ENCODE measurements around the gene DCUN1D5. TPM values are rescaled to one million over a fixed set of nuclear protein-coding genes. Genes with fewer than 3 reads are reported as not detected.
A peak's percentile ranks its signal among the peaks of the same experiment; 100 is the strongest.

Gene DCUN1D5
- total and polyA plus RNA-seq, 2 of the 13 experiments (the other 11 are each of a cell fraction or from before 2014, with no cell fraction given): 32.9 to 46.7 TPM

GRCh38 chr11:103051151-103051801 lies 40.7 kb downstream of the DCUN1D5 start:
- H3K36me3 ChIP-seq (replicated peaks in 1 of 2; ENCODE audit: control insufficient read depth in 1 of 2, insufficient read depth in 2 of 2, low read length in 2 of 2): no peaks in the 10 kb centered on the region
- DNase-seq (ENCODE audit: low spot score) (no peak), FAIRE-seq (no peak), ATAC-seq (no peak)
- H3K27me3 ChIP-seq (ENCODE audit: control insufficient read depth in 1 of 2, insufficient read depth in 2 of 2, low read length in 2 of 2): no peaks in the 10 kb centered on the region
- CTCF ChIA-PET (ENCODE audit: low intra/inter-chr PET ratio, low total read pairs): no interaction called here
- intact Hi-C loops (cut with micrococcal nuclease; ENCODE audit: unreplicated experiment): loop anchor here (10.0 kb wide), 2 partner anchors 246 to 316 kb away; no protein-coding TSS in a partner anchor
- H3K27ac ChIP-seq (ENCODE audit: extremely low read length, insufficient read depth, low read length): no peak overlapping the region
- H3K4me3 ChIP-seq (replicated peaks in 1 of 3; ENCODE audit: insufficient read depth in 1 of 3, low read depth in 2 of 3, low read length in 3 of 3): no peak overlapping the region
- H2AFZ ChIP-seq (ENCODE audit: low read length): no peak overlapping the region
- POLR2A ChIA-PET: no interaction called here
- no peaks in the 10 kb centered on the region for H3K4me1 ChIP-seq (ENCODE audit: insufficient read depth, low read length)
- no TSS peak for BruUV-seq (replicated peaks)
- H3K9me3 ChIP-seq (ENCODE audit: low read length): no peaks in the 10 kb centered on the region
- no peak overlapping the region for H3K4me2 ChIP-seq (ENCODE audit: low read depth, low read length)
- no peaks in the 10 kb centered on the region for H3K79me2 ChIP-seq (ENCODE audit: insufficient read depth, low read length)
- 58% methylated on average over 1 of the region's 1 CpG for WGBS (ENCODE audit: low lambda C conversion rate)
- no peak overlapping the region for H3K9ac ChIP-seq (ENCODE audit: insufficient read depth, low read depth, low read length)
- in situ Hi-C loops (cut with HindIII; ENCODE audit: extremely low pct_ligation_motif_present, low pct_unique_long_range_greater_than_20kb): no loop called here
- no peak for TF ChIP-seq TOE1 (CRISPR knock-in tag; IDR thresholded peaks at IDR 0.05)
- peak; percentile 28 for TF ChIP-seq HNRNPK (IDR thresholded peaks at IDR 0.05; ENCODE audit: low read depth, low read length, poor library complexity, severe bottlenecking)
- H4K20me1 ChIP-seq (ENCODE audit: insufficient read depth, low read length): 0 out of 2 replicates have a peak, but pooled peaks cover 2% of the 10 kb centered on the region

DNA sequence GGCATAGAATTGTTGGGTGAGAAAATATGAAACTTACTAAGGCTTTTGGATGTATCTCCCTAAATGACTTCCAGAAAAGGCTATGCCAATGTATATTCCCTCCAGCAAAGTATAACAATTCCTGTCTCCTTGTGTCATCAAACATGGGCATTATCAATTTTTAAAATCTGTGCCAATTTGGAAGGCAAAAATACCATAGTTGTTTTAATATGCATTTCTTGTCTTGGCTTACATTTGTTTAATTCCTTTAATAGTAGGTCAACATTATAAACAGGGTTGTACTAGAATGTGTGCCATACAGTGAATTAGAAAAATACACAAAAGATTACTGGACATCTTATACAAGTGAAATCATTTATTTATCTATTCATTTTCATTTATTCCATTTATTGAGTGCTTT lies 41.6 kb downstream of the DCUN1D5 start:
- no peaks in the 10 kb centered on the region for H3K36me3 ChIP-seq (replicated peaks in 1 of 2; ENCODE audit: control insufficient read depth in 1 of 2, insufficient read depth in 2 of 2, low read length in 2 of 2)
- no peak for ATAC-seq
- H4K20me1 ChIP-seq (ENCODE audit: insufficient read depth, low read length): no peaks in the 10 kb centered on the region
- no peaks in the 10 kb centered on the region for H3K27me3 ChIP-seq (ENCODE audit: control insufficient read depth in 1 of 2, insufficient read depth in 2 of 2, low read length in 2 of 2)
- H2AFZ ChIP-seq (ENCODE audit: low read length): no peak overlapping the region
- H3K4me3 ChIP-seq (replicated peaks in 1 of 3; ENCODE audit: insufficient read depth in 1 of 3, low read depth in 2 of 3, low read length in 3 of 3): no peak overlapping the region
- CTCF ChIA-PET (ENCODE audit: low intra/inter-chr PET ratio, low total read pairs): no interaction called here
- BruUV-seq (replicated peaks): no TSS peak
- FAIRE-seq: no peak
- no peaks in the 10 kb centered on the region for H3K9me3 ChIP-seq (ENCODE audit: low read length)
- in situ Hi-C loops (cut with HindIII; ENCODE audit: extremely low pct_ligation_motif_present, low pct_unique_long_range_greater_than_20kb): no loop called here
- POLR2A ChIA-PET: no interaction called here
- no peak overlapping the region for H3K27ac ChIP-seq (ENCODE audit: extremely low read length, insufficient read depth, low read length)
- no peak overlapping the region for H3K9ac ChIP-seq (ENCODE audit: insufficient read depth, low read depth, low read length)
- no peaks in the 10 kb centered on the region for H3K4me1 ChIP-seq (ENCODE audit: insufficient read depth, low read length)
- intact Hi-C loops (cut with micrococcal nuclease; ENCODE audit: unreplicated experiment): loop anchor here (10.0 kb wide), 2 partner anchors 246 to 316 kb away; no protein-coding TSS in a partner anchor
- H3K4me2 ChIP-seq (ENCODE audit: low read depth, low read length): no peak overlapping the region
- no peaks in the 10 kb centered on the region for H3K79me2 ChIP-seq (ENCODE audit: insufficient read depth, low read length)
- no peak for DNase-seq (ENCODE audit: low spot score)
- TF ChIP-seq CEBPZ (IDR thresholded peaks at IDR 0.05; ENCODE audit: low read length) (no peak), ZNF160 (CRISPR knock-in tag; IDR thresholded peaks at IDR 0.05) (no peak), KLF13 (CRISPR knock-in tag; IDR thresholded peaks at IDR 0.05) (no peak), SP1 (IDR thresholded peaks at IDR 0.05) (no peak), SP1 (CRISPR knock-in tag; IDR thresholded peaks at IDR 0.05) (no peak), FOXP1 (IDR thresholded peaks at IDR 0.05) (no peak), FOXP1 (CRISPR knock-in tag; IDR thresholded peaks at IDR 0.05) (no peak), ISX (CRISPR knock-in tag; conservative IDR thresholded peaks at IDR 0.05) (no peak), GLI4 (CRISPR knock-in tag; IDR thresholded peaks at IDR 0.05; ENCODE audit: borderline replicate concordance) (no peak), PHF5A (CRISPR knock-in tag; IDR thresholded peaks at IDR 0.05; ENCODE audit: low read depth, unreplicated experiment) (no peak), KAT7 (CRISPR knock-in tag; IDR thresholded peaks at IDR 0.05; ENCODE audit: borderline replicate concordance) (no peak), ZNF773 (CRISPR knock-in tag; IDR thresholded peaks at IDR 0.05; ENCODE audit: borderline replicate concordance) (no peak), ZNF276 (CRISPR knock-in tag; IDR thresholded peaks at IDR 0.05; ENCODE audit: low read depth) (no peak)
